ENCODE data around the gene TMEM89. TPM values are rescaled to one million over a fixed set of nuclear protein-coding genes. Genes with fewer than 3 reads are reported as not detected.

TMEM89 gene
- total RNA-seq, 2 experiments from 2014 or later, result not detected

- CTCF ChIA-PET, result interaction anchor here (1.0 kb wide), 1 partner anchor 9 kb away, joined by 3 read pairs; no protein-coding TSS in a partner anchor
These were observed 24.2 kb downstream of the TMEM89 start for GRCh38 chr3:48597408-48597800.

DNA sequence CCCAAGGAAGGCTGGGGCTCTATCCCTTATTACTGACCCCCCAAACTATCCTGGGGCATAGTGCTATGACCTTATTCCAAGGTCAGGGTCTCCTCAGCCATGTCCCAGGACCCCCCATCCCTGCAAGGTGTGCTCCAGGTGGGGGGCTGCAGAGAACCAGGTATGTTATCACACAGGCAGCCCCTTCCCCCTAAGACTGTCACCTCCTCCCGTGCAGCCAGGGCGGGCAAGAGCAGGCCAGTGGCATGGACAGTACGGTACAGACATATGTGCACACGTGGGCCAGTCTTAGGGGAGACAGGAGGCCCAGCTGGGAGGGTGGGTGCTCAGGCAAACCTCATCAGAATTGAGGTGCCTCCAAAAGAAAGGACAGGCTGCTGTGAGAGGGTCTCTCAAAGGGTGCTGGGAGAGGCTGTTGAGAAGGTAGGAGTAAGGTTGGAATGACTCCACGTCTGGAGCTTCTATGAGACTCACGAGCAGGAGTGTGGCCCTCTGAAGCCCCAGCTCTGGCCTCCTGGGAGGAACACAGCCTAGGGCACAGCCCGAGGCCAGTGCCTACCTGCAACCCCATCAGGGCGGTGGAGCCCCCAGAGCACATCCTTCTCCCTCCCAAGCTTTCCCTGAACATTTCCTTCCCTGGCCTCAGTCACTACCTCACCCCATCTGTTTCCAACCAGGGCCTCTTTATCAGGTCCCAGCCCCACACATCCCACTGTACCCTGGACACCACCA is 24.7 kb downstream of the TMEM89 start:
- ChIA-PET POLR2A (no interaction called here), CTCF (interaction anchor here (1.0 kb wide), 1 partner anchor 10 kb away, joined by 3 read pairs; no protein-coding TSS in a partner anchor)

More at GRCh38 chr3:48597408-48597800, 24.2 kb downstream of the TMEM89 start:
- POLR2A ChIA-PET, result no interaction called here

DNA sequence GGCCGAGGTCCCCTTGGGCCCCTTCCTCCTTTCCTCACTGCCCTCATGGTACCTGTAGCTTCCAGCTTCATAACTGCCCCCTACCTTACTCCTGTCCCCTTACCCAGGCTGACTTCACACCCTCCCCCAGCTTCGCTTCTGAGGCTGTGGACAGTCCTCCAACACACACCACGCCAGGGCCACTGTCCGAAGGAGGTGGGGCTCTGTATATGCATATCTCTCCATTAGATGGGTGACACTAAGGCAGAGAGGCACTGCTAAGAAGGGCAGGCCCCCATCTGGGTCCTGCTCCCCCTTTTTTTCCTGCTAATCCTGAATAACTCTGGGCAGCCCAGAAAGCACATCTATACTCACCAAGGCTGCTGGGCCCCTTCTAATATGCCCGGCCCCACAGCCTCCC is 25.4 kb downstream of the TMEM89 start:
- CTCF ChIA-PET, result no interaction called here
- POLR2A ChIA-PET, result no interaction called here

DNA sequence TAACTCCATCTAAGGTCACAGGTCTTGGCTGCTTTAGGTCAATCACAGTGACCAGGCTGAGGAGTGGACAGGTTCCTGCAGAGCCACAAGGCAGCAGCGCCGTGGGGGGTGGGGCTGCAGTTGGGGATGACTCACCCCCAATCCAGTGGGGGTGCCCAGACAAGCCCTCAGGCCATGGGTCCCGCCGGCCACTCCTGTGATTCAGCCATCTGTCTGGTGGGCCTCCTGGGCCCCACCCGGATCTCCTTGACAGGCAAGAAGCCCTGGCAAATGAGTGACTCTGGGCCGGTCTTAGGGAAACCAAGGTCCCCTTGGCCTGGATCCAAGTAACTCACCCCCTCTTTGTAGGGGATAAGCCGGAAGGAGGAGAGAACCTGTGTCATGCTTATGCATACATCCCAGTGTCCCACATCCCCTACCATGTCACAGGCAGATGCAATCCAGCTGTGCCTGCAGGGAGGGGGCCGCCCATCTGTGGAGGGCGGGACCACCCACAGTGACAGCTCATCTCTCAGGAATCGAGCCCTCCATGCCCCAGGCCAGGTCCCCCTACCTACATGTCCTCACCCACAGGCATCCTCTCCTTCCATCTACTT is 25.9 kb downstream of the TMEM89 start:
- CTCF ChIA-PET, result no interaction called here

DNA sequence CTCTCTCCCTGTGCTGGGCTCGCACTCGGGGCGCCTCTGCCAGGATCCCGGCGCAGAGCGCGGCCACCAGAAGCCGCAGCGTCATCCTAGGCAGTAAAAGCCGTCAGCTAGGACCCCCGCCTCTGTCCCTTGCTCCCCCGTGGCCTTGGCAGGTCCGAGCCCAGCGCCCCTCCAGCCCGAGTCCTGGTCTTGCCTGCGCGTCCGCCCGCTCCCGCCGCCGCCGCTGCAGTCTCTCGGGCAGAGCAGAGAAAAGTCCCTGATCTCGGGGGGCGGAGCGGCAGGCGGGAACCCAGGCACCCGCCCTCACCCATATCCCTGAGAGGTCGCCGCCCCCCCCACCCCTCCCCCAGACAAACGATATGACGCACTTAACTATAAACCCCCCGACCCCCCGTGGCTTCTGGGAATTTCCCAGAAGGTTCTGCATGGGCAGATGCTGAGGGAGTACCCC is 26.5 kb downstream of the TMEM89 start, which contains the start of gene COL7A1:
TSS of gene COL7A1 (minus strand) at position 255 of the 451 bp plus-strand sequence. CDS start at position 85, 170 bp downstream.
- POLR2A ChIA-PET, result interaction anchor here (0.5 kb wide), 1 partner anchor 152 kb away, joined by 11 read pairs; no protein-coding TSS in a partner anchor
- CTCF ChIA-PET, result interaction anchor here (0.7 kb wide), 1 partner anchor 97 kb away, joined by 3 read pairs; no protein-coding TSS in a partner anchor

More for the DNA sequence above, 25.9 kb downstream of the TMEM89 start:
- POLR2A ChIA-PET, result no interaction called here

GRCh38 chr3:48594417-48595049 is 27.0 kb downstream of the TMEM89 start:
- POLR2A ChIA-PET, result interaction anchor here (0.5 kb wide), 1 partner anchor 152 kb away, joined by 11 read pairs; no protein-coding TSS in a partner anchor
- CTCF ChIA-PET, result interaction anchor here (0.7 kb wide), 1 partner anchor 97 kb away, joined by 3 read pairs; no protein-coding TSS in a partner anchor

- ChIA-PET POLR2A (no interaction called here), CTCF (no interaction called here)
These were observed 28.2 kb downstream of the TMEM89 start for GRCh38 chr3:48593337-48593736.

DNA sequence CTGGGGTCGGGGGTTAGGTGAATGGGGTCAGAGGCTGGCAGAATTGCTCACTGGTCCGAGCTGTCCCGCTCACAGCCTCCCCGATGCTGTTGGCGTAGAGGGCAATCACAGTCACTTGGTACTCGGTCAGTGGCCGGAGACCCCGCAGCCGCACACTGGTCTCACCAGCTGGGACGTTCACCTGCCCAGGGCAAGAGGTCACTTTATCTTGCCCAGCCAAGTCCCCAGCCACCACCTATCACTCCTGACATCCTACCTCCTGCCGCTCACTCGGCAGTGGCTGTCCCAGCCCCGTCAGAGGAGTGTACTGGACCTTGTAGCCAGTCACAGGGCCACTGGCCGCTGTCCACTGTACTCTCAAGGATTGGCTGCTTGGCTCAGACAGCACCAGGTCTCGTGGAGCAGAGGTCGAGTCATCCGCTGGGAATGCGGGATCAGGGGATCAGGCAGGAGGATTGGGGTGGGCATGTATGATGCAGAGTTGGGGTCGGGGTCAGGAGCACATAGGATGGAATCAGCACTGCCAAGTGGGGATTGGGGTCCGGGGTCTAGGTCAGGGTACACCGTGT is 29.0 kb downstream of the TMEM89 start:
- CTCF ChIA-PET, result no interaction called here
- POLR2A ChIA-PET, result no interaction called here

DNA sequence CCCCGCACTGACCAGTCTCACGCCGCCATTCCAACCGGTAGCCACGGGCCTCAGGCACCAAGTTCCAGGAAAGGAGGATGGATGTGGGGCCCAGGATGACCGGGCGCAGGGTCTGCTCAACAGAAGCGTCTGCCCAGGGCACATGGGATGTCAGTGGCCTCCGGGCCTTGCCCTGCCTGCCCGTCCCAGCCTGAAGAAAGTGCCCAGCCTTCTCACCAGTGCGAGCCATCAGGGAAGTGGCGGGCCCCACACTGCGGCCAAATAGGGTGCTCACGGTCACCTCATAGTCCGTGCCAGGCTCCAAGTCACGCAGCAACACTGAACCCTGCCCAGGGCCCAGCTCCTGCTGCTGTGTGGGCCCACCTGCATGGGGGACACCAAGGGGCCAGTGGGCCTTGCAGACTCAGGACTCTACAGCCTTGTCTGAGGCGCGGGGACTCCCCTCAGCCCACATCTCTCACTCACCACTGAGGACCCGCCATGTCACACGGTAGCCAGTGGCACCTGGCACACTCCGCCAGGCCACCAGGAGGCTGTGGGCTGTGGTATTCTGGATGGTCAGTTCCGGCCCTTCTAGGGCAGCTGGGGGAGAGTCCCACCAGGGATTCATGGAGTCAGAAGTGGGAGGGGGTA is 29.6 kb downstream of the TMEM89 start:
- ChIA-PET CTCF (no interaction called here), POLR2A (no interaction called here)

- ChIA-PET CTCF (no interaction called here), POLR2A (no interaction called here)
These were observed 30.1 kb downstream of the TMEM89 start for GRCh38 chr3:48591436-48591835.

GRCh38 chr3:48588230-48588629 is 33.3 kb downstream of the TMEM89 start:
- POLR2A ChIA-PET, result no interaction called here

GRCh38 chr3:48587686-48588085 is 33.9 kb downstream of the TMEM89 start:
- POLR2A ChIA-PET, result no interaction called here
- CTCF ChIA-PET, result no interaction called here

More at GRCh38 chr3:48588230-48588629, 33.3 kb downstream of the TMEM89 start:
- CTCF ChIA-PET, result no interaction called here

- POLR2A ChIA-PET, result no interaction called here
- CTCF ChIA-PET, result no interaction called here
These were observed 36.2 kb downstream of the TMEM89 start for GRCh38 chr3:48585411-48585810.

DNA sequence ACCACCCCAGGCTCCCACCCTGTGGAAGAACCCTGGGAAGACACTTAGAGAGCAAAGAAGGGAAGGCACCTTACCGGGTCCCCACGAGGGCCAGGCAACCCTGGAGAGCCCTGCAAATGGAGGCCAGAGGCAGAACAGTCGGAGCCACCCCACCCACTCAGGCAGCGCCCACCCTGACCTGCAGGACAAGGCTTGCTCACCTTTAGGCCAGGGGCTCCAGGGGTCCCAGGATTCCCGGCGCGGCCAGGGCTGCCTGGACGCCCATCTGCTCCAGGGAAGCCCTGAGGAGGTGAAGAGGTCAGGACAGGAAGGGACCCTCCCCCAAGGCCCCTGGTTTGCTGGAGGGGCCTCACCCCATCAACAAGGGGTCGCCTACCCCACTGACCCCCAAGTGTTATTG is 36.7 kb downstream of the TMEM89 start:
- POLR2A ChIA-PET, result no interaction called here
- CTCF ChIA-PET, result no interaction called here

GRCh38 chr3:48581621-48582481 is 39.7 kb downstream of the TMEM89 start:
- CTCF ChIA-PET, result interaction anchor here (1.4 kb wide), 1 partner anchor 23 kb away, joined by 4 read pairs; no protein-coding TSS in a partner anchor
- POLR2A ChIA-PET, result no interaction called here

DNA sequence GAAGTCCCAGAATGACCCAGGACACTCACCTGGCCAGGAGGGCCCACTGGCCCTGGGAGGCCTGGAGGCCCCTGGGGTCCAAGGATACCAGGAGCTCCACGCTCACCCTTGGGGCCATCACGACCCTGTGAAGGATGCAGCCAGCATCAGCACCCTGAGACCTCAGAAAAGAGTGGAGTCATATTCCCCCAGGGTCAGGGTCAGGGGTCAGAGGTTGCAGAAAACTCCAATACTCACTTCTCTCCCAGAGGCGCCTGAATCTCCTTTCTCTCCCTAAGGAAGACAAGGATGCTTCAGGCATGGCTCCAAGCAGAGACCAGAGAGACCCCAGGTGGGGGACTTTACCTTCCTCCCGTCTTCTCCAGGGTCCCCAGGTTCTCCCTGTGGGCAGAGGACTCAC is 44.9 kb downstream of the TMEM89 start:
- ChIA-PET CTCF (no interaction called here), POLR2A (no interaction called here)

DNA sequence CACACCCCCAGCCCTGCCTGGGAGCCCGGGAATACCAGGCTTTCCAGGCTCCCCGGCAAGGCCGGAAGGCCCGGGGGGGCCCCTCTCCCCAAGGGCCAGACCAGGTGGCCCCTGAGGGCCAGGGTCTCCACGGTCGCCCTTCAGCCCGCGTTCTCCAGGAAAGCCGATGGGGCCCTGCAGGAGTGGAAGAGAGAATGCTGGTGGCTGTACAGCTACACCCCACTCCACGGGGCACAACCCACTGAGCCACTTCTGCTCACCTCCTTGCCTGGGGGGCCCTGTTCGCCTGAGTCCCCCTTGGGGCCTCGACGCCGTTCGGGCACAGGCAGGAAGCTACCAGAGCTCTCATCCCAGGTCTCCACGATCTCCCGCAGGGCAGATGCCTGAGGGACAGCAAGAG is 46.2 kb downstream of the TMEM89 start:
- ChIA-PET CTCF (interaction anchor here (0.6 kb wide), 1 partner anchor 26 kb away, joined by 4 read pairs; no protein-coding TSS in a partner anchor), POLR2A (no interaction called here)

DNA sequence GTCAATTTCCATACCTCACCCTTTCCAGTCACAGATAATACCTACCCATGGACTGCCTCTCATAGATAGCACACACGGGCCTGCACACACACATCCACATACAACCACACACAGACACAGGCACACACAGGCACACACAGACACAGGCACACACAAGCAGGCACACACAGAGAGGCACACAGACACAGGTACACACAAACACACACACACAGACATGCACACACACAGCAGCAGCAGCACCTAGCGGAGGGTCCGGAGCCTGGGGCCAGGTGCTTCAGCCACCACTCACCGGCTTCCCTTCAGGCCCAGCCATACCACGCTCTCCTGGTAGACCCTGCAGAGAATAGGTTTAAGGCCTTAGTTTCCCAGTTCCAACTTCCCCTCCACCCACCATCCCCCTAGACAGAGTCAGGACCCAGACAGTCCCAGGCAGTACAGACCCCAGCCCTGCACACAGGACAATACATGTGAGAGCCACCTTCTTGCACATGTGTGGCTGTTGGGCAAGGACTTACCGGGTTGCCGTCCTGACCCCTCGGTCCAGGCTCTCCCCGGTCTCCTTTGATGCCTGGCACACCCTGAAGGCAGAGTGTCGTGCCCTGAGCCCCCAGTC is 47.5 kb downstream of the TMEM89 start:
- POLR2A ChIA-PET, result no interaction called here

More for the DNA sequence above, 47.5 kb downstream of the TMEM89 start:
- CTCF ChIA-PET, result no interaction called here

All from activated CD8-positive, alpha-beta memory T cell treated with anti-CD3 and anti-CD28 coated beads for 36 hours (primary cell).